ENCODE measurements around the gene SSU72.
"Not testable (repeated sequence)": the region's sequence is repeated elsewhere in the genome, so short reads cannot be mapped to it uniquely, and the experiment has no call there.

DNA sequence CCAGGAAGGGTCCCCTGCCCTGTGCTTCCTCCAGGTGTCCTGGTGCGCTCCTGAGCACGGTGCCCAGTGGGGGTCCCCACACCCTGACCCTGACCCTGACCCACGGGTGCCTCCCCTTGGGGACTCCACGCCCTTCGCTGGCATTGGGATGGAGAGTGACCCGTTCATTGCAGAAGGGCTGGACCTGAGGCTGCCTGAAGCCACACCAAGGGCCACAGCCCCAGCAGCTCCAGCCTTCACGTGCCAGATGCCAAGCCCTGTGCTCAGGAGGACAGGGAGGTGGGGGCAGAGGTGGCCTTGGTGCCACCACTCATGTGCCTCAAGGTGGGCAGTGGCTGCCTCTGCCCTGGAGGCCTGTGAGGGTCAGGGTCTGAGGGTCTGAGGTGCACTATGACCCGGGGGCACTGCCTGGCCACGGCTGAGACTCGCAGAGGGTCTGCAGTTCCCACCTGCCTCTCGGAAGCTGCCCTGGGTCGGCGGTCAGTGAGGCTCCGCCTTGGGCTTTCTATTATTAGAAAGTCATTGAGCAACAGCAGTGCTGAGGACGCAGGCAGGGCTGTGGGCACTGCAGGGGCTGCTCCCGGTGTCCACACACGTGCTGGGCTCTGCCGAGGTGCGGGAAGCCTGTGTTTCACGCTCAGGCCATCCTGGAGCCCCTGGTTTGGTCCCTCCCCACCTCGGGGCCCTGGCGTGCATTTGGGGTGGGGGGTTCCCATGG, 41.3 kb downstream of the SSU72 start:
- TF ChIP-seq, protein P1, sequence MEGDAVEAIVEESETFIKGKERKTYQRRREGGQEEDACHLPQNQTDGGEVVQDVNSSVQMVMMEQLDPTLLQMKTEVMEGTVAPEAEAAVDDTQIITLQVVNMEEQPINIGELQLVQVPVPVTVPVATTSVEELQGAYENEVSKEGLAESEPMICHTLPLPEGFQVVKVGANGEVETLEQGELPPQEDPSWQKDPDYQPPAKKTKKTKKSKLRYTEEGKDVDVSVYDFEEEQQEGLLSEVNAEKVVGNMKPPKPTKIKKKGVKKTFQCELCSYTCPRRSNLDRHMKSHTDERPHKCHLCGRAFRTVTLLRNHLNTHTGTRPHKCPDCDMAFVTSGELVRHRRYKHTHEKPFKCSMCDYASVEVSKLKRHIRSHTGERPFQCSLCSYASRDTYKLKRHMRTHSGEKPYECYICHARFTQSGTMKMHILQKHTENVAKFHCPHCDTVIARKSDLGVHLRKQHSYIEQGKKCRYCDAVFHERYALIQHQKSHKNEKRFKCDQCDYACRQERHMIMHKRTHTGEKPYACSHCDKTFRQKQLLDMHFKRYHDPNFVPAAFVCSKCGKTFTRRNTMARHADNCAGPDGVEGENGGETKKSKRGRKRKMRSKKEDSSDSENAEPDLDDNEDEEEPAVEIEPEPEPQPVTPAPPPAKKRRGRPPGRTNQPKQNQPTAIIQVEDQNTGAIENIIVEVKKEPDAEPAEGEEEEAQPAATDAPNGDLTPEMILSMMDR (IDR thresholded peaks at IDR 0.05): not testable (repeated sequence)
- not testable (repeated sequence) for TF ChIP-seq POLR2A (IDR thresholded peaks at IDR 0.05)
